ENCODE data around the gene MED14. TPM values are rescaled to one million over a fixed set of nuclear protein-coding genes. Genes with fewer than 3 reads are reported as not detected.

The MED14 gene
- total and polyA plus RNA-seq, 2 of the 4 experiments (the other 2 are of a cell fraction): 17.6 to 25.9 TPM

DNA sequence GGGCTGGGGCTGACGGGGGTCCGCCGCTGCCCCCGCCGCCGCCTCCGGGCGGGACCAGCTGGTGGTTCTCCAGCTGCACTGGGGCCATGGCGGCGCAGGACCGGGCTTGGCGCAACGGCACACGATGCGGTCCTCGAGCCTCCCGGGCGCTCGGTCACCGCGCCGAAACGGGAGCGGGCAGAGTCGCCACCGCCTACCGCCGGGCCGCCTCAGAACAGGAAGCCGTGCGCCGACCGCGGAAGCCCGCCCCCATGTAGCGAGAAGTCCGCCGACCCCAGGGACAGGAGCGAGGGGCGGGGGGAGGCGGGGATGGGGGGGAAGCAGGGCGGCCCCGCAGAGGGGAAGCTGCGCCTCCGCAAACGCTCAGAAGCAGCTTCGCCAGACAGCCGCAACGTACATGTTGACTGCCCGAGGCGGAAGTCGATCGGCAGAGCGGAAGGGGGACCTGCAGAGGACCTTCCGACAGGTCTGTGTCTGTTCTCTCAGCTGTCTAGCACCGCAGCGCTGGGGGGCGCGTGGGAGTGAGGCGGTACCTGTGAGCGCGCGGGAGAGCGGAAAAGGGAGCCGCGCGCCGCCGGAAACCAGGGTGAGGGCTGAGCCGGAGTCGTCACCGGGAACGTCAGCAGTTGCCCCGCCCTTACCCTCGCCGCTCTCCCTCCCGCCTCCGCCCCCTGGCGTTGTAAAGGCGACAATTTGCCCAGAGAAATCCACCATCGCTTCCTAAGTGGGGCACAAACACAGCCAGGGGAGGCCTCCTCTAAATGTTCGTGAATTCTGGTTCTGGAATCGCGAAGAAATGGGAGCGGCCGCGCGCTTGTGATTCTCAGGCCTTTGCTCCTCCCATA lies at the start of gene MED14 (continued):
- TF ChIP-seq, protein P1, sequence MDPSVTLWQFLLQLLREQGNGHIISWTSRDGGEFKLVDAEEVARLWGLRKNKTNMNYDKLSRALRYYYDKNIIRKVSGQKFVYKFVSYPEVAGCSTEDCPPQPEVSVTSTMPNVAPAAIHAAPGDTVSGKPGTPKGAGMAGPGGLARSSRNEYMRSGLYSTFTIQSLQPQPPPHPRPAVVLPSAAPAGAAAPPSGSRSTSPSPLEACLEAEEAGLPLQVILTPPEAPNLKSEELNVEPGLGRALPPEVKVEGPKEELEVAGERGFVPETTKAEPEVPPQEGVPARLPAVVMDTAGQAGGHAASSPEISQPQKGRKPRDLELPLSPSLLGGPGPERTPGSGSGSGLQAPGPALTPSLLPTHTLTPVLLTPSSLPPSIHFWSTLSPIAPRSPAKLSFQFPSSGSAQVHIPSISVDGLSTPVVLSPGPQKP (IDR thresholded peaks at IDR 0.05; ENCODE audit: borderline replicate concordance, low read depth, low read length): no peak
- TF ChIP-seq, protein P2, sequence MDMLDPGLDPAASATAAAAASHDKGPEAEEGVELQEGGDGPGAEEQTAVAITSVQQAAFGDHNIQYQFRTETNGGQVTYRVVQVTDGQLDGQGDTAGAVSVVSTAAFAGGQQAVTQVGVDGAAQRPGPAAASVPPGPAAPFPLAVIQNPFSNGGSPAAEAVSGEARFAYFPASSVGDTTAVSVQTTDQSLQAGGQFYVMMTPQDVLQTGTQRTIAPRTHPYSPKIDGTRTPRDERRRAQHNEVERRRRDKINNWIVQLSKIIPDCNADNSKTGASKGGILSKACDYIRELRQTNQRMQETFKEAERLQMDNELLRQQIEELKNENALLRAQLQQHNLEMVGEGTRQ (IDR thresholded peaks at IDR 0.05; ENCODE audit: low read depth, low read length): no peak
- TF ChIP-seq POLR2A (IDR thresholded peaks at IDR 0.05; ENCODE audit: low read depth, low read length) (peak; percentile 88), MXI1 (IDR thresholded peaks at IDR 0.05; ENCODE audit: borderline replicate concordance, low read depth, low read length) (peak; percentile 30; the same call in 1 of the 2 replicates)

Data from IMR-90 (cell line).